Stimulated activated CD4-positive, alpha-beta T cell treated with anti-CD3 and anti-CD28 coated beads, Interleukin-1b, Interleukin-23, amount 100 ng/mL, for 48 hours (primary cell): ENCODE results near the gene TGFBR3L.

Experiments used
- DNase-seq: peaks from one replicate; pipeline ENCODE4 v3.0.0-alpha.2; 2020

TGFBR3L gene

DNA sequence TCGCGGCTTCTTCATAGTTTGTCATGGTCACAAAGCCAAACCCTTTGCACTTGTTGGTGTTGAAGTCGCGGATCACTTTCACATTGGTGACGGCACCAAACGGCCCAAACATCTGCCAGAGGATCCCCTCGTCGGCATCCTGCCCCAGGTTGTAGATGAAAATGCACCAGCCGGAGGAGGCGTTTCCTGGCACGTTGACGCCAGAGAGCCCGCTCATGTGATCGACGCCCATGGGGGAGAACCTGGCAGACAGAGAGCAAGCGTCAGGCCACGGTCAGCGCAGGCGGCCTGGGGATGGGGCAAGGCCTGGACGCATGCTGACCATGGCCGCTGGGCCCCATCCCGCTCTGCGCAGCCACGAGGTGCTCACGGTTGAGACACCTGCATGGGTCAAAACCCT, 48.9 kb downstream of the TGFBR3L start:
- DNase-seq = no peak

DNA sequence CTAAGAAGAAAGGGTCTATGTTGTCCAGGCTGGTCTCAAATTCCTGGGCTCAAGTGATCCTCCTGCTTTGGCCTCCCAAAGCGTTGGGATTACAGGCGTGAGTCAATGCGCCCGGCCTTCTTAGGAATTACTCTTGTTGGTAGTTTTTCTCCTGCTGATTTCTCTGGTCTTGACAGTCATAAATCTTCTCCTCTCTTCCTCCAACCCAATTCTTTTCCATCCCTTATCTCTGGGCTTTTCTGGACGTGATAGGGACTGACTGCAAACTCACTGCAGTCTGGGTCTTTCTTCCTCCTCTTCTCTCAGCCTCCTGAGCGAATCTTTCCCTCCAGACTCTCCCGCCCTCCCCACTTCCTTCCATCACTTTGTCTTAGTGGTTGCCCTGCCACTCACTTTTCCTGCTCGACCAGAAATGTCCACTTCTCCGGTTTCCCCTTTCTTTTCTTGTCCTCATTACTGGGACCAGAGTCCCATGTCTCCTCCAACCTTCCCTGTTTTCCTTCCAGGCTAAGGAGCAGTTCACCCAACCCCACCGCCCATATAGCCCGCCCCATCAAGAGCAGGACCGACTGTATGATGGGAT, 50.7 kb downstream of the TGFBR3L start:
- no peak for DNase-seq

DNA sequence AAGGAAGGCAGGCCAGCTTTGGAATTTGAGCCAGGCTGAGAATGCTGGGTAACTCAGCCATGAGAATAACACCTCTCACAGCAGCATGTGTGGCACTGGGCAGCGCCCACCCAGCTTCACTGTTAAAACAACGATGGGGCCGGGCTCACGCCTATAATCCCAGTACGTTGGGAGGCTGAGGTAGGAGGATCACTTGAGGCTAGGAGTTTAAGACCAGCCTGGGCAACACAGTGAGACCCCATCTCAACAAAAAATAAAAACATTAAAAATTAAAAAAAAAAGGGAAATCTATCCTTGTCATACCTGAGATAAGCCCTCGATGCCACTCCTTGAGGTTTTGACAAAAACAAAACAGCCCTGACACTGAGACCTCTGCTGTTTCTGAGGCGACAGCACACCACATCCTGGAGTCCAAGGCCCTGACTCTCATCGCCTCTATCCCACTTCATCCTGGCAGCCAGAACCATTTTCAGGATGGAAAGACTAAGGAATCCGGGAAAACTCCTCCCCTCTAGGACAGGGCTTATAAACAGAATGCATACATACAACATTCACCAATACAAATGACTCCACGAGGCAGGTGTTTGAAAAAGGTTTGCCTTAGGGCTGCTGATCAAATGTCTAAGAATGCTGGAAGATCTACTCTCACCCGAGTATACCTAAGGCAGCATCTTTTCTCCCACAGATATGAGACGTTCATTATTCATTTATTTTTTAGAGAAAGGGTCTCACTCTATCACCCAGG, 51.5 kb downstream of the TGFBR3L start:
- no peak for DNase-seq

DNA sequence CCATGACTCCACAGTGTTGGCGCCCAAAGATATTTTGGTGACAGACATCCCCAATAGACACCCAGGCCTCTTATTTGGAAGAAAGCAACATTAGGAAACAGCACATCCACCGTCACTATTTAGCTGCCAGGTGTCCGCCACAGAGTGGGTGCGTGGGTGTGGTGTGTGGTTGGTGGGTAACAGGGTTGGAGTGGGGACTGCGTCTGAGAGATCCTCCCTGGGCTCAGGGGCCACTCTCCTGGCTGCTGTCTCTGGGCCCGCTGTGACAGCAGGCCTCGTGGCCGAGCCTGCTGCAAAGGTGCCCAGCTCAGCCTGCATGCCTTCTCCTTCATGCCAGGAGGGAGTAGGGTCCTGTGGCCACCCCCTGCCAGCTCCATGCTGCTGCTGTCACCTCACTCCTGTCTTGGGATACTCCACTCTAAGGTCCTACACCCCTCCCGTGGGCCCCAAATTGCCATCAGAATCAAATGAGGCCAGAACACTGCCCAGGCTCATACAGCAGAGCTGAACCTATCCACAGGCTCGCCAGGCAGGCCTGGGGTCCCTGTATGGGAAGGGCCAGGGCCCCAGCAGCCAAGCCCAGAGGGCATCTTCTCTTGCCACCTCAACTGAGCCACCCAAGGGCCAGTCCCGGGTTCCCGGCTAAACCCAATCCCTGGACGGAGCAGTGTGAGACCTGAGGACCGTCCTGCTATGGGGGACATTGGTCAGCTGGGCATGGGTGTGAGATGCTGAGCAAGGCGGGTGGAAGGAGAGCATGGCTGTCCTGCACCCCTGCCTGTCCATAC, 53.6 kb downstream of the TGFBR3L start:
- no peak for DNase-seq
